GM04503 (cell line): Measurements from ENCODE around the gene COX19.

Experiments
- DNase-seq: peaks from one replicate; pipeline ENCODE4 v3.0.0-alpha.2; 2012; ENCODE audit warnings: low read depth

COX19 gene

GRCh38 chr7:978049-978346, 2.6 kb upstream of the COX19 start:
- no peak for DNase-seq

GRCh38 chr7:977326-978048, 2.1 kb upstream of the COX19 start:
- DNase-seq: no peak

DNA sequence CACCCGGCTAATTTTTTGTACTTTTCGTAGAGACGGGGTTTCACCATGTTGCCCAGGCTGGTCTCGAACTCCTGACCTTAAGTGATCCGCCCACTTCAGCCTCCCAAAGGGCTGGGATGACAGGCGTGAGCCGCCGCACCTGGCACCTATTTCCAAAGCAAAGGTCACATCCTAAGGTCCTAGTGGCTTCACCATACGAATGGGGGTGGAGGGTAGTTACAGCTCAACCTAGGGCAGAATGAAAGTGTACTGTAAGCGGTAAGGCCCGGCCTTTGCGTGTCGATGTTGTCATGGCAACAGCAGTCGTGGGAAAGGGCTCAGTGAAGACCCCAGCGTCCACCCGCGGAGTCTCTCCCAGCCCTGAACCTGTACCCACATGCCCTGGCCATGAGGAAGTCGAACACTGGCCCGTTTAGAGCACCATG, 1.6 kb upstream of the COX19 start:
- DNase-seq: no peak

DNA sequence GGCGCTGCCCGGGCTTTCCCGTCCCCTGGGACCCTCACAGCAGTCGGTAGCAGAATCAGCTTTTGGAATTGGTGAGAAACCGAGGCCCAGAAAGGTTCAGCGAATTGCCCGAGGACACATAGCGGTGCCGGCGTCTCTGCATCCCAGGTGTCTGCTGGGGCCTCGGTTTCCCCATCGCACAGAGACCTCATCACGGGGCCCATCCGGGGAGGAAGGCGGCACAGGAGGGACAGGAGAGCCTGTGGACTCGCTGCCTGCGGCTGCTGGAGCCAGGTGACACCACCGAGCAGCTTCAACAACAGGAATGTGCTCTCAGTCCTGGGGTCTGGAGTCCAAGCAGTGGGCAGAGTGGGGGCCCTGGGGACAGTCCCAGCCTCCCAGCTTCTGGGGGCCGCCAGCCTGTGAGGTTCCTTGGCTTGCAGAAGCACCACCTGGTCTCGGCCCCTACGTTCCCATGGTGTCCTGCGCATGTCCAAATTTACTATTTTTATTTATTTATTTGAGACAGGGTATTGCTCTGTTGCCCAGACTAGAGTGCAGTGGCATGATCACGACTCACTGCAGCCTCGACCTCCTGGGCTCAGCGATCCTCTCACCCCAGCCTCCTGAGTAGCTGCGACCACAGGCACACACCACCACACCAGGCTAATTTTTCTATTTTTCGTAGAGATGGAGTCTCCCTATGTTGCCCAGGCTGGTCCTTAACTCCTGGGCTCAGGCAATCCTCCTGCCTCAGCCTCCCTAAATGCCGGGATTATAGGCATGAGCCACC, 539 bp upstream of the COX19 start:
- no peak for DNase-seq

DNA sequence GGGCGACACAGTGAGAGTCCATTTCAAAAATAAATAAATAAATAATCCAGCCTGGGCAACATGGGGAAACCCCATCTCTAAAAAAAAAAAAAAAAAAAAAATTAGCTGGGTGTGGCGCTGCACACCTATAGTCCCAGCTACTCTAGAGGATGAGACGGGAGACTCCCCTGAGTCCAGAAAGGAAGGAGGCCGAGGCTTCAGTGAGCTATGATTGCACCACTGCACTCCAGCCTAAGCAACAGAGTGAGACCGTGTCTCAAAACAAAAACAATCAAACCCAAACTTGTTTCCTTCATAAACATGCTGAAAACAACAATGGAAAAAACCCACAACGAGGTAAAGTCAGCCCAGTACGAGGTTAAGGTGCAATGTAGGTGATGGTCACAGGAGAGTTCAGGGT, 1.2 kb downstream of the COX19 start:
- DNase-seq: no peak

- no peak for DNase-seq
These were observed 2.0 kb downstream of the COX19 start for GRCh38 chr7:973312-973711.

- no peak for DNase-seq
These were observed 2.6 kb downstream of the COX19 start for GRCh38 chr7:972676-973309.

GRCh38 chr7:972110-972509, 3.2 kb downstream of the COX19 start:
- no peak for DNase-seq

DNA sequence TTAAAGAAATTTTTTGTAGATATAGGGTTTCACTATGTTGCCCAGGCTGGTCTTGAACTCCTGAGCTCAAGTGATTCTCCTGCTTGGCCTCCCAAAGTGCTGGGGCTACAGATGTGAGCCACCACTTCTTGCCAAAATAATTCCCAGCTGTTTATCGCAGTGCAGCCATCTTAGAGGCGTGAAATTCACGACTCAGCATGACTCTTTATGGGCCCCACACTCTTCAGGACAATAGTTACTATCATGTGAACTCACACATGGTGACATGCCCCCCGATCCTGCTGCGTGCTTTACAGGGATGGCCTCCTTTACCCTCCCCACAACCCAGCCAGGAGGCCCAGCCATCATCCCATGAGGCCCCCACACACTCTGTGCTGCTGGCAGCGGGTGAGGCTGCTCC, 4.6 kb downstream of the COX19 start:
- no peak for DNase-seq

DNA sequence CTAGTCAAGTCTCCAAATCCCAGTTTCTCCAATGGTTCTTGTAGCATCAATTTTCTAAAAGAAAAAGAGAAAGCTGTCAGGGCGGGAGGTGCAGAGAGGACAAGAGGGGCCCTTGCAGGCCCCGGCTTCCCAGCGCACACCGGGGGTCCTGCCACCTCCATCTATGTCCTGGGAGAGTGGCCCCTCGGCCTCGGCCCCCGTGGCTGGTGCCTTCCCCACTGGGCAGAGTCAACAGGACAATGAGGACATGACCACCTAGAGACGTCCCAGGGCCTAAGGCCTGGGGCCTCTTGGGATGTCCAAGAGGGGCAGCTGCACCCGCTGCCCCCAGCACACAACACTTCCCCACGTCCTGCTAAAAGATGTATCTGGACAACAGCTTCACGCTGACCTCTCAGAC, 5.9 kb downstream of the COX19 start:
- DNase-seq: no peak

- DNase-seq: no peak
These were observed 6.9 kb downstream of the COX19 start for GRCh38 chr7:968205-969105.

GRCh38 chr7:967361-968082, 7.8 kb downstream of the COX19 start:
- DNase-seq: no peak

GRCh38 chr7:966291-967069, 8.9 kb downstream of the COX19 start:
- DNase-seq: no peak

- peak; percentile 35 for DNase-seq
These were observed 10.7 kb downstream of the COX19 start for GRCh38 chr7:964401-965231.

GRCh38 chr7:963236-964078, 11.9 kb downstream of the COX19 start:
- DNase-seq: no peak

DNA sequence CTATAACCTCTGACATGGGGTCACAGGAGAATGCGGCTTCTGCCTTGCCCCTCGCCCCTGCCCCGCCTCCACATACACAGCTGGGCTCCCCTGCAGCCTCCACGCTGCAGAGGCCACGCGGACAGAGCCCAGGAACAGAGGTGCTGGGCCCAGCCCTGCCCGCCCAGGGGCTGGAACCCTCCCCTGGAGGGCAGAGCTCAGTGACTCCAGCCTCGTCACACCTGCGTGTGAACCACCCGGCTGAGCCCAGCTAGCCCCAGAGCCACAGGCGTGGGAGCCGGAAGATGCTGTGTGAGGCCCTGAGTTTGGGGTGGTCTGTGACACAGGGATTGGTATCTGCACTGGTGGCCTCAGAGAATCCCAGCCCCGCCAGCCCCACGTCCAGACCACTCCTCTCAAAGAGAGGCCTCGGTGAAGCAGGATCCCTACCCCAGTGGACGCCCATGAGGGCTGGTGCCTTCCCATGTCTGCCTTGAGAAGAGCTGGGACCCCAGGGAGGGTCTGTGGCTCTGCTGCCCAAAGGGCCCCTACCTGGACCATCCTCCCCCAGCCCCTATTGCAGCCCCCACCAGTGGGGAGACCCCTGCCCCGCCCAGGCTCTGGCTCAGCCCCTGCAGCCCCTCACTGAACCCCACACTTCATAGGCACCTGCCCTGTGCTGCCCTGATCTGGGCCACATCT, 12.8 kb downstream of the COX19 start:
- DNase-seq: no peak

DNA sequence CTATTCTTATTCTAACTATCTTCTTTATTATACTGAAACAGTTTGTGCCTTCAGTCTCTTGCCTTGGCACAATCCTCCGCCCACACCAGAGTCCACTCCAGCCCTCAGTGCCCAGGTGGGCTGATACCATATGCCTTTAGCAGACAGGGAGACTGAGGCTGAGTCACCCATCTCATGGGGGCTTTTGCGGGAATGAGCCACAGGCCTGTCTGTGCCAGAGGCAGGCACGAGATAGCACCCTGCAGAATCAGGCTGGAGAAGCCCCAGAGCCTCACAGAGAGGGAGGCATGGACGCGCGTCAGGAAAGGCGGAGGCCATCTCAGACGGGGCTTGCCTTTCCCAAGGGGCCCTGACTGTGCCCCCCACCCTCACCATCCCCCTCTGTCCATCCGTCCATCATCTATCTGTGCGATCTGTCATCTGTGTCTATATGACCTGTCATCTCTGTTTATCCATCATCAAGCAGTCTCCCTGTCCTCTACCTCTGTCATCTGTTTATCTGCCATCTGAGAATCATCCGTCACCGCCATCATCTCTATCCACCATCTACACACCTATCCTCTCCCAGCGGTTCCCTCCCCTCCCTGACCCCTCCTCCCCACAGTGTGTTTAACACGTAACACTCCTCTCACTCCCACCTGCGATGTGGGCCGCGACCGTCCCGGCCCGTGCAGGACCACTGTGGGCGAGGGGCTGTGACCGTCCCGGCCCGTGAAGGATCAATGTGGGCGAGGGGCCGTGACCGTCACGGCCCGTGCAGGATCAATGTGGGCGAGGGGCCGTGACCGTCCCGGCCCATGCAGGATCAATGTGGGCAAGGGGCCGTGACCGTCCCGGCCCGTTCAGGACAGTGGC, 13.6 kb downstream of the COX19 start:
- no peak for DNase-seq
